ENCODE results near the gene NPAS3.

GRCh38 chr14:33747749-33748148, 809.1 kb downstream of the NPAS3 start:
- TF ChIP-seq CTCF (IDR thresholded peaks at IDR 0.05) (no peak), POLR2A (IDR thresholded peaks at IDR 0.05) (no peak)
